Ascending aorta (tissue), 2 donors: ENCODE measurements around the gene RARRES1. TPM values are rescaled to one million over a fixed set of nuclear protein-coding genes. Genes with fewer than 3 reads are reported as not detected.

Experiments
- DNase-seq, 2 donors: peaks; one replicate each; pipeline ENCODE4 v3.0.0-alpha.2; 2019; ENCODE audit warnings: low spot score in 2 of 2
- H3K27ac ChIP-seq, 2 donors: fragments of 200-600 bp; sonication (generic); one replicate each; pipeline ENCODE4 v1.5.1; 2016 to 2017; ENCODE audit warnings: mild to moderate bottlenecking in 1 of 2
- H3K27me3 ChIP-seq: fragments of 200-600 bp; sonication (generic); one replicate; pipeline ENCODE4 v1.5.1; 2017
- H3K36me3 ChIP-seq, 2 donors: fragments of 200-600 bp; sonication (generic); one replicate each; pipeline ENCODE4 v1.5.1; 2016
- H3K4me1 ChIP-seq, 2 donors: fragments of 200-600 bp; sonication (generic); one replicate each; pipeline ENCODE4 v1.5.1; 2016 to 2017; ENCODE audit warnings: mild to moderate bottlenecking in 1 of 2
- H3K4me3 ChIP-seq, 2 donors: fragments of 200-600 bp; sonication (generic); one replicate each; pipeline ENCODE4 v1.5.1; 2016 to 2017; ENCODE audit warnings: mild to moderate bottlenecking in 1 of 2
- H3K9me3 ChIP-seq, 2 donors: fragments of 200-600 bp; sonication (generic); one replicate each; pipeline ENCODE4 v1.5.1; 2016
- intact Hi-C: fragments of 100-400 bp; cut with DNase I; formaldehyde crosslinking; loops from one replicate; pipeline ENCODE4 v1.15.1; 2023
- total RNA-seq: library from RNA; depleted of rRNA; stranded (reverse); fragments of >200 nt; gene quantifications from one replicate; pipeline ENCODE4 v1.1.0, GENCODE V29; 2016
- TF ChIP-seq, protein P1 (sequence below), 3 experiments: fragments of 200-600 bp in 2 of 3; fragments of 450-650 bp in 1 of 3; sonication (generic) in 2 of 3; IDR thresholded peaks; one replicate each; pipeline ENCODE4 v1.5.1; 2016 to 2019; ENCODE audit warnings: antibody characterized with exemption in 3 of 3, mild to moderate bottlenecking in 1 of 3, moderate library complexity in 1 of 3

The RARRES1 gene
- total RNA-seq, 1 donor from 2014 or later = 520 TPM

DNA sequence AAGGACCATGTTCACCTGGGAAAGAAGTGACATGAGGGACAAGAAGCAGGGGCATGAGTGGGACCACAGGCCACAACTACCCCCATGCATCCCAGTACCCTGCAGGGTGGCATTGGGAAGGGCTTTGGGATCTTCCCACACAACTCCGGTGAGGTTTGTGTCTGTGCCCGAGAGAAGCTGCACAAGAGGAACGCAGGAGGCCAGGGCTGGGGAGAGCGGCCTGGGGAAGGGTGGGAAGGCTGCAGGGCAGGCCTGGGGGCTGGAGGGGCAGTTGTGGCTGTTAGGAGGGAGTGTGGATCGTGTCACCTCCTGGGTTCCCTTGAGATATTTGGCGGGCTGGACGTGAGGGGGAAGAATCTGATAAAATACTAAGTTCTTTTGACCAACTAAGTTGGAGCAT, 44.3 kb upstream of the RARRES1 start:
- Histone ChIP-seq H3K36me3 (no peaks in the 10 kb centered on the region), H3K9me3 (no peaks in the 10 kb centered on the region), H3K4me1 (no peaks in the 10 kb centered on the region), H3K27ac (peak overlapping the region in 1 of 2 donors; percentile 4), H3K4me3 (no peak overlapping the region), H3K27me3 (no peaks in the 10 kb centered on the region)
- DNase-seq = no peak
- intact Hi-C loops = no loop called here
- TF ChIP-seq, protein P1, sequence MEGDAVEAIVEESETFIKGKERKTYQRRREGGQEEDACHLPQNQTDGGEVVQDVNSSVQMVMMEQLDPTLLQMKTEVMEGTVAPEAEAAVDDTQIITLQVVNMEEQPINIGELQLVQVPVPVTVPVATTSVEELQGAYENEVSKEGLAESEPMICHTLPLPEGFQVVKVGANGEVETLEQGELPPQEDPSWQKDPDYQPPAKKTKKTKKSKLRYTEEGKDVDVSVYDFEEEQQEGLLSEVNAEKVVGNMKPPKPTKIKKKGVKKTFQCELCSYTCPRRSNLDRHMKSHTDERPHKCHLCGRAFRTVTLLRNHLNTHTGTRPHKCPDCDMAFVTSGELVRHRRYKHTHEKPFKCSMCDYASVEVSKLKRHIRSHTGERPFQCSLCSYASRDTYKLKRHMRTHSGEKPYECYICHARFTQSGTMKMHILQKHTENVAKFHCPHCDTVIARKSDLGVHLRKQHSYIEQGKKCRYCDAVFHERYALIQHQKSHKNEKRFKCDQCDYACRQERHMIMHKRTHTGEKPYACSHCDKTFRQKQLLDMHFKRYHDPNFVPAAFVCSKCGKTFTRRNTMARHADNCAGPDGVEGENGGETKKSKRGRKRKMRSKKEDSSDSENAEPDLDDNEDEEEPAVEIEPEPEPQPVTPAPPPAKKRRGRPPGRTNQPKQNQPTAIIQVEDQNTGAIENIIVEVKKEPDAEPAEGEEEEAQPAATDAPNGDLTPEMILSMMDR (IDR thresholded peaks at IDR 0.05) = no peak

DNA sequence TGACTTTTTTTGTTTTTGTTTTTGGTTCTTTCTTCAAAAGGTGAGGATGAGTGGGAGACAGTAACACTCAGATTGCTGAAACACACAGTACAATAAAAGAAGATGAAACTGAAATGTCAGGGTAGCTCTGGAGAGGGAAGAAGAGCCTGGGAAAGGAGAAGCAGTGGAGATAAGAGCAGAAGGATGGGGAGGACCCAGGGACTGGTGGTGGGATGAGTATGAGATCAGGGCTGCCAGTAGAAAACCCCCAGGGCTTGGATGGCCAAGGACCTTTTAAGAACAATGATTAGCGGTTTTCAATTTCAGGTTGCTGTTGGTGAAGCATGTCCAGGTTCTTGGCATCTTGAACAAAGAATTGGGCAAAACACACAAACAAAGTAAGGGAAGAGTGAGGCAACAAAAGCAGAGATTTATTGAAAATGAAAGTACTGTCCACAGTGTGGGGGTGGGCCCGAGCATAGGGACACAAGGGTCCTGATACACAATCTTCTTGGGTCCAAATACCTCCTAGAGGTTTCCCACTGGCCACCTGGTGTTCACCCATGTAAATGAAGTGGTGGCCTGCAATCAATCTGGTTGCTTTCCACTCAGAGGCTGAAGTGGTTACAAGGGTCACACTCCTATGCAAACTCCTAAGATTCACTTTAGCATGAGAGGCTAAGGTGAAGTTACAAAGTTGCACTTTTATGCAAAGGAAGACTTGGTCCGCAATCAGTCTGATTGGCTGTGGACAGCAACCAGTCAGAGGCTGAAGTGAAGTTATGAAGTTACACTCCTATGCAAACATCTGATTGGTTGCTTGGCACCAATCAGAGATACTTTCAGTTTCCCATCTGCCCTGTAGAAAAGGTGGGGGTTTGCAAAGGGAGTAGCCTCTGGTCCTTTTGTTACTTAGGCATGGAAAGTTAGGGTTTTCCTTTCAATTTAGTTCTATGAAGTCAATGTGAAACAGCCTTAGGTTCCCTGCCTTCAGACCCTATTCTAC, 43.5 kb upstream of the RARRES1 start:
- TF ChIP-seq, protein P1 (IDR thresholded peaks at IDR 0.05) = no peak
- Histone ChIP-seq H3K36me3 (no peaks in the 10 kb centered on the region), H3K27ac (no peak overlapping the region), H3K9me3 (no peaks in the 10 kb centered on the region), H3K4me1 (no peaks in the 10 kb centered on the region), H3K4me3 (no peak overlapping the region), H3K27me3 (no peaks in the 10 kb centered on the region)
- intact Hi-C loops = no loop called here
- no peak for DNase-seq

DNA sequence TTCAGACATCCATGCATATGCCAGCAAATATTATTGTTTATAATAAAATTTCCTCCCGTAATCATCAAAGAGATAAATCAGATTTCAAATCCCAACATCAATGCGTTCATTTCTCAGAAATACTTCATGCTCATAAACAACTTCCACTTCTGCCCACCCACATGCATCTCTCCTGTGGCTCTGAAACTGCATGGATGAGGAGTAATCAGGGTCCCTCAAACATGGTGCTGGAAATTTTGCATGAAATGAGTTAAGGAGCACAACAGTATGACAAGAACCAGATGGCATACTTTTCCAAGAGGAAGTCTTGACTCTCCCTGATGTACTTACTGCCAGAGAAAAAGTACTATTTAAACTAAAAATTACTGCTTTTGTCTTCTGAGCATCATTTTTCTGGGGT, 42.7 kb upstream of the RARRES1 start:
- no peaks in the 10 kb centered on the region for H3K36me3 ChIP-seq
- no peak overlapping the region for H3K4me3 ChIP-seq
- no peak for DNase-seq
- no peak overlapping the region for H3K27ac ChIP-seq
- H3K27me3 ChIP-seq = no peaks in the 10 kb centered on the region
- H3K4me1 ChIP-seq = peaks cover 0 to under 1% of the 10 kb centered on the region in 2 donors
- intact Hi-C loops = no loop called here
- TF ChIP-seq, protein P1 (IDR thresholded peaks at IDR 0.05) = no peak
- no peaks in the 10 kb centered on the region for H3K9me3 ChIP-seq

DNA sequence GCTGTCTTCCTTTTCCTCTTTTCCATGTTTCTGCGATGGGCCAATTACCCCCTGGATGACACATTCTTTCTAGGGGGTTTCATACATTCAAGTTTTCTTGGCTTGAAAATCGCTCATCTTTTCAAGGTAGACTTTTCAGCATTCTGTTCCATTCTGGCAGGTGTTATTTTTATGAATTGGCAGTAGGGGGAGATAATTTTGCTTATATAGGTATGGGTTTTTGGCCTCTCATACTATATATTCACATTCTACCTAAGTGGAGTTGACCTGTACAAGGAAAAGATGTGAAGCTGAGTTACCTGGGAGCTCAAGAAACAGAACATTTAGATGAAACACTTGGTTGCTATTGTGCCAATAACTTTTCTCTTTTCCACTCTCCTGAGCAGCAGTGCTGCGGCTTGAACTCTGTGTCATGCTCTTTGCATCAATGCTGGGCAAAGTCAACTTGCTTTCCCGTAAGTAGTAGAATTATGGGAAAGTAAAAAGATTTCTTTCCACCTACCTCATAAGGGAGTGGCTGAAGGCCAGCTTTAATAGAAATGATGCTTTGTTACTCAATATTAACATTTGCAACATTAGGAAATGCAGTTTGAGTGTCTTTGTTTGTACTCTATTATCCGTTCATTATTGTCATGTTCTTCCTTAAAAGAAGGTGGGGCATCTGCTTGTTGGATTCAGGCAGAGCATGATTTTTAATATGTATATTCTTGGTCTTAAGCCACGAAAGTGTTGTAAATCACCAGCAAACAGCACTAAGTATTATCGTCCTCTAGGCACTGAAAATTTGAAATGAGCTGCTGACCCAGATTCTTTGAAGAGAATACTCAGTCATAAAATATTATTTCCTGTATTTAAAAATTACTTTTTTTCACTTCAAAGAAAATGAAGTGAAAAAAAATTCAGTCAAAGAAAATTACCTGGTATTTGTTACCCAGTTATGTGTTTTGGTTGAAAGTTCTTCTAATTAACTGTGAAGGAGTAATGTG, 41.9 kb upstream of the RARRES1 start:
- no peaks in the 10 kb centered on the region for H3K27me3 ChIP-seq
- no peak for DNase-seq
- no peaks in the 10 kb centered on the region for H3K9me3 ChIP-seq
- H3K4me1 ChIP-seq = peaks cover 0 to 5% of the 10 kb centered on the region in 2 donors
- H3K27ac ChIP-seq = no peak overlapping the region
- intact Hi-C loops = no loop called here
- TF ChIP-seq, protein P1 (IDR thresholded peaks at IDR 0.05) = no peak
- H3K4me3 ChIP-seq = no peak overlapping the region
- no peaks in the 10 kb centered on the region for H3K36me3 ChIP-seq

DNA sequence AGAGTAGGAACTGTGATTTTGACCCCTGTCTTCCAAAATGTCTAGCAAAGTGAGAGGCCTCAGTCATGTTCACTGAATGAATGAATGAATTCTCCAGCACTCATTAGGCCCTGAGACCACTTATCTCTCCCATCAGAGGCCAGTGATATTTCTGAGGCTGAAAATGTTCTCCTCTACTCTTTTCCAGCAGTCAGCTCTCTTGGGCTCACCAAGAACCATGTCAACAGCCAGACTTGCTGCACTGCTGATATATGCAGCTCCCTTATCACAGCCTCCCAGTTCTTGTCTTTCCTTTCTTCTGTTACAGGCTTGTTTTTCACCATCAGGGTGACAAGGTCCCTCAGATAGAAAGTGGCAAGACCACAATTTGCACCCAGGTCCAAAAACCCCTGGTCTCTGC, 40.9 kb upstream of the RARRES1 start:
- TF ChIP-seq, protein P1 (IDR thresholded peaks at IDR 0.05) = no peak
- no peak for DNase-seq
- intact Hi-C loops = no loop called here
- Histone ChIP-seq H3K4me3 (no peak overlapping the region), H3K9me3 (no peaks in the 10 kb centered on the region), H3K27ac (no peak overlapping the region), H3K36me3 (no peaks in the 10 kb centered on the region), H3K4me1 (peaks cover 0 to 9% of the 10 kb centered on the region in 2 donors), H3K27me3 (no peaks in the 10 kb centered on the region)
